AG04450 (cell line): ENCODE data around the gene ZNF593. TPM values are rescaled to one million over a fixed set of nuclear protein-coding genes. Genes with fewer than 3 reads are reported as not detected.

Experiments
- CTCF ChIA-PET: fragments of 300-600, 350-600 bp; formaldehyde crosslinking; extraction: SDS; loops from one replicate; lab custom pipeline; 2022; ENCODE audit warnings: antibody characterized with exemption, inconsistent platforms; lab: Charles Lee
- POLR2A ChIA-PET: fragments of 350-600 bp; formaldehyde crosslinking; extraction: SDS; loops from one replicate; lab custom pipeline; 2021; ENCODE audit warnings: antibody characterized with exemption, inconsistent platforms; lab: Yijun Ruan, JAX
- DNase-seq: peaks from one replicate; pipeline ENCODE4 v3.0.0-alpha.2; 2011; ENCODE audit warnings: low read depth, low spot score
- H3K27ac ChIP-seq: one replicate; pipeline ENCODE4 v1.5.1; 2012; ENCODE audit warnings: low read depth, low read length, control low read depth
- H3K27me3 ChIP-seq: one replicate; pipeline ENCODE4 v1.6.0; 2012; ENCODE audit warnings: low read length; ENCODE audit not compliant: control insufficient read depth, insufficient read depth
- H3K4me3 ChIP-seq: 2 replicates; pipeline ENCODE4 v1.5.1; 2011; ENCODE audit warnings: mild to moderate bottlenecking, low read depth, low read length, control low read depth
- H3K9me3 ChIP-seq: 2 replicates; pipeline ENCODE4 v1.5.1; 2012; ENCODE audit warnings: low read length; ENCODE audit not compliant: control insufficient read depth, insufficient read depth
- polyA plus RNA-seq: library from polyadenylated mRNA; depleted of rRNA; stranded (reverse); fragments of >200 nt; gene quantifications from 2 replicates; pipeline ENCODE4 v1.2.3, GENCODE V29; 2011
- TF ChIP-seq, protein P1 (sequence below): IDR thresholded peaks from 2 replicates; pipeline ENCODE4 v1.5.1; 2011; ENCODE audit warnings: low read depth, low read length, control low read depth, inconsistent platforms

The ZNF593 gene
- polyA plus RNA-seq, 1 experiment, result 19.7 TPM

DNA sequence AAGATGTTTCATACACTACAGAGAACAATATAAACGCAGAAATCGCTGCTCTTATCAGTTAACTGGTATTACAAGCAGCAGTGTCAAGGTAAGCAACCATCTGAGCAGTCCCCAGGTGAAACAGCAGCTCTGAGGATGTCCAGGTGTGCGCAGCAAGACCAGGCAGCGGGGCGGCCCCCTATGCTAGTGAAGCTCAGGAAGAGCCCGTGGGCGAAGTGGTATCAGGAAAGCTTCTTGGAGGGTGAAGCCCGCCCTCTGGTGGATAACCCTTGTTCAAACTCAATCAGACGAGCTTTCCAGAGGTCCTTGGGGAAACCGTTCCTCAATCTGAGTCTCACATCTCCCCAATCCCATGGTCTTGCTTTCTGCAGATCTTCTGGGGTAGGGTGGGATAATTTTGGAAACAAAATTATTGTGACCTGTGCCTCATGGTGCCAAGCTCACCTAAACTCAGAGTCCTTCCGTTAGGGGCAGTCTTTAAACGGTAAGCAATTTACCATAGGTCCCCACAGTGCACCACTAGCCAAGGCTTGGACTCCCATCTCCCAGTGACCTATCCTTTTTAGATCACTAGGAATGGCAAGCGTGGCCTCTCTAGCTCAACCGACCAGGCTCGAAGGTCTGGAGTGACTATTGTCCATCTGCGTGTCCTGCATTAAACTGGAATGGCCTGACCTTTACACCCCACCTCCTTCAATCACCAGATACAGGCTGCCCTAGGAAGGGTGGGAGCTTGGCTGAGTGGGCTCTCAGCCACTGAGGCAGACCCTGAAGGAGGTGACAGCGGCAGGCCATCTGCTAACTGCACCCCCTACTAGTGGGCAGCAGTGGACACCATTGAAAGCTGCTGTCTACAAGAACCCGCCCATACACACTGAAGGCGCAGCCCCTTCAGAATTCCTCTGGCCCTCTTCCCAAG, 24.4 kb upstream of the ZNF593 start:
- no peak overlapping the region for H3K27ac ChIP-seq
- peak; percentile 61 for DNase-seq
- H3K9me3 ChIP-seq, result no peaks in the 10 kb centered on the region
- CTCF ChIA-PET, result interaction anchor here (0.5 to 6.2 kb wide), 35 partner anchors 10 to 1205 kb away, joined by 3 to 65 read pairs (median 6); partner anchors contain the start of genes CATSPER4, CEP85 and PDIK1L
- TF ChIP-seq, protein P1, sequence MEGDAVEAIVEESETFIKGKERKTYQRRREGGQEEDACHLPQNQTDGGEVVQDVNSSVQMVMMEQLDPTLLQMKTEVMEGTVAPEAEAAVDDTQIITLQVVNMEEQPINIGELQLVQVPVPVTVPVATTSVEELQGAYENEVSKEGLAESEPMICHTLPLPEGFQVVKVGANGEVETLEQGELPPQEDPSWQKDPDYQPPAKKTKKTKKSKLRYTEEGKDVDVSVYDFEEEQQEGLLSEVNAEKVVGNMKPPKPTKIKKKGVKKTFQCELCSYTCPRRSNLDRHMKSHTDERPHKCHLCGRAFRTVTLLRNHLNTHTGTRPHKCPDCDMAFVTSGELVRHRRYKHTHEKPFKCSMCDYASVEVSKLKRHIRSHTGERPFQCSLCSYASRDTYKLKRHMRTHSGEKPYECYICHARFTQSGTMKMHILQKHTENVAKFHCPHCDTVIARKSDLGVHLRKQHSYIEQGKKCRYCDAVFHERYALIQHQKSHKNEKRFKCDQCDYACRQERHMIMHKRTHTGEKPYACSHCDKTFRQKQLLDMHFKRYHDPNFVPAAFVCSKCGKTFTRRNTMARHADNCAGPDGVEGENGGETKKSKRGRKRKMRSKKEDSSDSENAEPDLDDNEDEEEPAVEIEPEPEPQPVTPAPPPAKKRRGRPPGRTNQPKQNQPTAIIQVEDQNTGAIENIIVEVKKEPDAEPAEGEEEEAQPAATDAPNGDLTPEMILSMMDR, result peak; percentile 78
- H3K27me3 ChIP-seq, result peaks cover 12% of the 10 kb centered on the region
- POLR2A ChIA-PET, result interaction anchor here (0.5 to 1.3 kb wide), 3 partner anchors 15 to 109 kb away, joined by 3 to 6 read pairs (median 3); partner anchors contain the start of gene PDIK1L
- H3K4me3 ChIP-seq, result no peak overlapping the region

- DNase-seq, result no peak
- H3K27ac ChIP-seq, result no peak overlapping the region
- CTCF ChIA-PET, result interaction anchor here (0.6 to 6.2 kb wide), 18 partner anchors 10 to 260 kb away, joined by 3 to 65 read pairs (median 8); partner anchors contain the start of gene PDIK1L
- POLR2A ChIA-PET, result no interaction called here
- TF ChIP-seq, protein P1, result no peak
- no peaks in the 10 kb centered on the region for H3K9me3 ChIP-seq
- peaks cover 16% of the 10 kb centered on the region for H3K27me3 ChIP-seq
- H3K4me3 ChIP-seq, result no peak overlapping the region
Observed at GRCh38 chr1:26145960-26146294, 23.8 kb upstream of the ZNF593 start.

DNA sequence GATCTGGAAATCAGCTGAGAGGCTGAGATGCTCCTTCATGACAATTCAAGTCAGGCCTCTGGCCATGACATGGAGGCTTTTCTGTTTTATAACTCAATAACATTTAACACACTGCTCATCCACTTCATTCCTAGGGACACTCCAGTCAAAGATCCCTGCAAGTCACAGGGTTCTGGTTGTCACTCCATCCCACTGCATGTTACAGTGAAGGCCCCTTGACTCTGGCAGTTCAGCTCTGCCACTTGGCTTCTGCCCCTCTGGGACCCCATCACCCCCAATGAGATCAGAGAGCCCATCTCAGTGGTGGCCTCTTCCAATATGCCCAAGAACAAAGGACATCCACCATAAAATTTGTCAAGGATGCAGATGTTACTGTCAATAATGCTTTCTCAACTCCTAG, 20.8 kb upstream of the ZNF593 start:
- no peaks in the 10 kb centered on the region for H3K9me3 ChIP-seq
- TF ChIP-seq, protein P1, result no peak
- H3K4me3 ChIP-seq, result no peak overlapping the region
- H3K27ac ChIP-seq, result no peak overlapping the region
- POLR2A ChIA-PET, result no interaction called here
- CTCF ChIA-PET, result interaction anchor here (1.0 kb wide), 1 partner anchor 85 kb away, joined by 3 read pairs; the partner anchor contains the start of gene CEP85
- H3K27me3 ChIP-seq, result peaks cover 23% of the 10 kb centered on the region
- DNase-seq, result no peak

- CTCF ChIA-PET, result interaction anchor here (1.5 to 5.1 kb wide), 2 partner anchors 9 to 16 kb away, joined by 7 to 32 read pairs; partner anchors contain the start of gene ZNF593
- POLR2A ChIA-PET, result no interaction called here
- no peak for DNase-seq
- Histone ChIP-seq H3K27ac (no peak overlapping the region), H3K27me3 (peaks cover 47% of the 10 kb centered on the region), H3K9me3 (no peaks in the 10 kb centered on the region), H3K4me3 (no peak overlapping the region)
- TF ChIP-seq, protein P1, result no peak
Observed at GRCh38 chr1:26153966-26154532, 15.7 kb upstream of the ZNF593 start.

GRCh38 chr1:26154750-26155149, 15.0 kb upstream of the ZNF593 start:
- H3K27me3 ChIP-seq, result peaks cover 47% of the 10 kb centered on the region
- DNase-seq, result no peak
- ChIA-PET CTCF (interaction anchor here (1.5 to 5.1 kb wide), 2 partner anchors 9 to 15 kb away, joined by 7 to 32 read pairs; partner anchors contain the start of gene ZNF593), POLR2A (no interaction called here)
- TF ChIP-seq, protein P1, result no peak
- no peak overlapping the region for H3K4me3 ChIP-seq
- no peaks in the 10 kb centered on the region for H3K9me3 ChIP-seq
- no peak overlapping the region for H3K27ac ChIP-seq
